Stromal cell of bone marrow (primary cell): ENCODE results near the gene SHTN1.

Experiments used
- DNase-seq: peaks from one replicate; pipeline ENCODE4 v3.0.0-alpha.2; 2012; ENCODE audit warnings: low read depth

The SHTN1 gene

DNA sequence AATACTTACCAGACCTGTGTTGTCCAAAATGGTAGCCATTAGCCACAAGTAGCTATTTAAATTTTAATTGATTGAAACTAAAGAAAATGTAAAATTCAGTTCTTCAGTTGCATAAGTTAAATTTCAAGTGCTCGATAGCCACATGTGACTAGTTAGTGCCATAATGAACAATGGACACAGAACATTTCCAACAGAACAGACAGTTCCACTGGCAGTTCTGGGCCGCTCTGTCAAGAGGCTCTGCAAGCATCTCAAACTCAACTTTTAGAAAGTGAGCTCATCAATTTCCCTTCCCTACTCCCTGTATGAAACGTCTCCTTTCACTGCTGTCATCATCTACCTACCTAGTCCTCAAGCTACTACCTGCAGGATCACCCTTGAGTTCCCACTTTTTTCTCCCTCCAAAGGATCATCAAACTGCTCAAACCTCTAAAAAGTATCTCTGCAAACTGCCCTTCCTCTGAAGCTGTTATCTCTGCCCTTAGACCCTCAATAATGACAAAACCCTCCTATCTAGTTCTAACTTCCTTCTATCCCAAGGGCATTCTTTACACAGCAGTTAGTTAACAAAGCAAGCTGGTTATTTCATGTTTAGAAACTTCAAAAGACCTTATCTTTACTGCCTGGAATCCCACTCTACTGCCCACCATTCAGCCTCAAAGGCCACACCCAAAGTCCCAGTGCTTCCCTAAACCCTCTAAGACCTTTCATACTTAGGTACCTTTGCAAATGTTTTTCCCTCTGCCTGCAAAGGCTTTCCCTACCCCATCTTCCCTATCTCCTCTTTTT, 20.6 kb downstream of the SHTN1 start:
- no peak for DNase-seq

DNA sequence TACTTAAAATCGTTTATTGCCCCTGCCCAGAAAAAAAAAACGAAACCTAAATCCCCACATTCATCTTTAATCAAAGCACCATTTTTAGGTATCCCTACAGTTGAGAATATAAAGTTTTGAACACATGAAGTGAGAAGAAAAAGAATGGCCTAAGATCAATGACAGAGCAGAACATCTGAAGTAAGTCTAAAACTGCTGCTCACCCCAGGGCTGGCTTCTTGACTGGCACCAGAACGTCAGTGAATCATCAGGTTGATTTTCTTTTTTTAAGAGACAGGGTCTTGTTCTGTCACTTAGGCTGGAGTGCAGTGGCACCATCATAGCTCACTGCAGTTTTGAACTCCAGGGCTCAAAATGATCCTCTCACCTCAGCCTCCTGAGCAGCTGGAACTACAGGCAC, 24.9 kb downstream of the SHTN1 start:
- DNase-seq = no peak

DNA sequence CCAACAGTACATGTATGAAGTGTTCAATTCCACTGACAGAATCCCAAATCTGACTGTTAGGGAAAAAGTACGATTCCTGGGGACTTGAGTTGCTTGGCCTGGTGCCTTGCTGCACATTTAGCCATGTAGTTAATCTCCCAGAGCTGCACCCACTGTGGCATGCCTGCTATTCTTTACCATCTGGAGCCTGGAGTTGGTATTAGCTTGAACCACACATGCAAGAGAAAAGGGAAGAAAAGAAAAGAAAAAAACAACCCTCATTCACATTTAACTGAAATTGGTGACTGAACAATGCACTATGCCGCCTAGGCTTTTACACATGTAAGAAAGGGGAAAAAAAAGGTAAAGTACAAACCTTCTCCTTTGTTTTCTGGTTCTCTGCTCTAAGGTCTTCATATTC, 26.1 kb downstream of the SHTN1 start:
- no peak for DNase-seq

DNA sequence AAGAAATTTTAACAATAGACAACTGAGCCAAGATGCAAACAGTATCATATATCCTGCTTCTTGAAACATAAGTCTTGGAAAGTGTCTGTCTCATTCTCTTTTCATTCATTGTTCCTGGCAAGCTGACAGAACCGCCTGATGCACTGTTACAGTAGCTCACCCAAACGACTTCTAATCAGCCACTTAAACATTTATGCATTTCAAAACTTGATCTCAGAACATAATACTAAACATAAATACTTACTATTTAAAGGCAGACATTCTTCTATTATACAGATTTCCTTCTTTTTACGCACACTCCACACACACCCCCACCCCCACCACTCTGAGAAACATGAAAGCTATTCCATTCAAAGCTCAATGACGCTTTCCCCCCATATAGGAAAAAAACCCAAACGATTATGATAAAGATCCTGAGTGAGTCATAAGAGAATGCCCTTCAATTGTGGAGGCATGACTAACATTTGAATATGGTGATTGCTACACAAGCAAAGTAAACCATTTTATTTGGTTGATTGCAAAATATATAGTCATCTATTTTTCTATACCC, 30.5 kb downstream of the SHTN1 start:
- DNase-seq = peak; percentile 52

DNA sequence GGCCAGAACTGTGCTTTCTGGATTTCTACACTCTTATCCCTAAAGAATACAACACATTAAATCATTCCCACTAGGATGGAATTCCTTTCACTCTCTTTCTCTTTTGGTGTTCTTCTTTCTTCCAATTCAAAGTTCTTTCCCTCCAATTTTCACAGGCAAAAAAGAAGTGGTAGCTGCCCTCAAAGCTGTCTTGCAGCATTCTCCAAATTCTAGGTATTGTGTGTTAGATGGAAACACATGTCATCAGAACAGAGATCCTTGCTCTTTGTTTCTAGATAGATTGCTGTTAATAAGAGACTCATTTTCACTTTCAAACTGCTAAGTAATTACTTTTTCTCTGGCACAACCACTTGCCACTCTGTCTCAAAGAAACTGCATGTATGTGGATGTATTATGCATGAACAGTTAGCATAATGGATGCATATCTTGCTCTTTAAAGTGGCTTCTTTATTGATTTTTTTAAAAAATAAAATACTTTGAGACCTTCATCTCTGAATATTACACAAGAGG, 31.0 kb downstream of the SHTN1 start:
- no peak for DNase-seq

DNA sequence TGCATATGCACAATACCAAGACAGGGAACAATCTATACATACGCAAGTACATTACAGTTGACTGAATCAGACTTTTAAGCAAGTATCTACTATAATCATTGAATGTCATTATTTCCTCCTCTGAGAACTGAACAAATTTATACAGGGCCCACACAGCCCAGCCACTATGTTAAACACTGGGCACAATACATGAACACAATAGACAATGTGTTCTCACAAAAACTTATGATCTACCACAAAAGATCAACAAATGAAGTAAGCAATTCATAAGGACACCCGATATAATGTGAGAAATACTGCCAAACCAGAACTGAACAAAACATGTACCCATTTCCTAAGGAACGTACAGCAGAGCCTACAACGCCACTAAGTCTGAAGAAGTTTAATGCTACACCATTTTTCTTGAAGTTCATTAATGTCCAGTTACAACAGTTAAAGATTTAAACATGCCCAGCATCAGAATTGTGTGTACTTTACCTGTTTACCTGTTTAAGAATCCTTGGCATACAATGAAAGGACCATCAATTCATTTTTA, 31.5 kb downstream of the SHTN1 start:
- no peak for DNase-seq

DNA sequence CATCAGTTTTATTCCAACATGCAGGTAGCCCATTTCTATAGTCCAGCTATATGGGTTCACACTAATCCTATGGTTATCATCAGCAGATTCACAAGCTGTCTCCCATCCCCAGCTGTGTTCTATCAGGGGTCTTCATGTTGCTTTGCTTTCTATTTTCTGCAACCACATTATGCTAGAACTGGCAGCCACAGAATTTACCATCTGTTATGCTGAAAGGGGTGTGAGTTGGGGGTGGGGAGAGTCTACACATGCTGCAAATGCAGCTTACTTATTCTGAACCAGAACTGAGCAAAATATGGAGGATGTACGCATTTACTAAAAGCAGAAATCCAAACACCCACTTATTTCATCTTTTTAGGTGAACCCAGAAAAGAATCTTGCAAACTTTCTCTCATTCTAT, 32.9 kb downstream of the SHTN1 start:
- no peak for DNase-seq

DNA sequence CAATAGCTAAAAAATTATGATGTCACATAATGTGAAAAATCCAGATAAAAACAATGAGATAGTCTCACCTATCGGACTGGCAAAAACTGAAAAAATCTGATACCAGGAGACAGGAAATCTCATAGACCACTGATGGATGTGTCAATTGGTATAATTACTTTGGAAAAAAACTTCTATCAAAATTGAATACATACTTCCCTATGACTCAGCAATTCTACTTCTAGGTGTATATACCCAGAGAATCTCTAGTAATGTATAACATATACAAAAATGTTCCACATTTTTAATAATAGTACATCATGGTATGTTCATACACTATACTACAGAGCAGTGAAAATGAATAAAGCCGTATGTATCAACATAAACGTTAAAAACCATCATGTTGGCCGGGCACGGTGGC, 34.9 kb downstream of the SHTN1 start:
- no peak for DNase-seq

DNA sequence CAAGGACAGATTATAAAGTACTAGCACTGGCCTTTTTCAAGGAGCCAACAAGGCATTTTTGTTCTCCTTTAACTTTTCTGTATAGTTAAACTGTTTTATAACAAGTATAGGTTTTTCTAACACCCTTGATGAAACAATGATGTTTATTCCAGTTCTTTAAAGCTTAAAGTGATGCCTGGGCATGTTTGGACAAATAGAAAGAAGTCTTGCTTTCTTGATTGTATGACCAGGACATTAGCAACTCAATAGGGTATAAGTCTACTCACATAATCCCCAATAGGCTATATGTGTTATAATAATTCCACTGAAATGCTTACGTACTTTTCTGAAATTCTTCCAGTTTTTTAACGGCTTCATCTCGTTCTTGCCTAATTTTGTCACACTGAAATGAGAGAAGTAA, 36.7 kb downstream of the SHTN1 start:
- no peak for DNase-seq

DNA sequence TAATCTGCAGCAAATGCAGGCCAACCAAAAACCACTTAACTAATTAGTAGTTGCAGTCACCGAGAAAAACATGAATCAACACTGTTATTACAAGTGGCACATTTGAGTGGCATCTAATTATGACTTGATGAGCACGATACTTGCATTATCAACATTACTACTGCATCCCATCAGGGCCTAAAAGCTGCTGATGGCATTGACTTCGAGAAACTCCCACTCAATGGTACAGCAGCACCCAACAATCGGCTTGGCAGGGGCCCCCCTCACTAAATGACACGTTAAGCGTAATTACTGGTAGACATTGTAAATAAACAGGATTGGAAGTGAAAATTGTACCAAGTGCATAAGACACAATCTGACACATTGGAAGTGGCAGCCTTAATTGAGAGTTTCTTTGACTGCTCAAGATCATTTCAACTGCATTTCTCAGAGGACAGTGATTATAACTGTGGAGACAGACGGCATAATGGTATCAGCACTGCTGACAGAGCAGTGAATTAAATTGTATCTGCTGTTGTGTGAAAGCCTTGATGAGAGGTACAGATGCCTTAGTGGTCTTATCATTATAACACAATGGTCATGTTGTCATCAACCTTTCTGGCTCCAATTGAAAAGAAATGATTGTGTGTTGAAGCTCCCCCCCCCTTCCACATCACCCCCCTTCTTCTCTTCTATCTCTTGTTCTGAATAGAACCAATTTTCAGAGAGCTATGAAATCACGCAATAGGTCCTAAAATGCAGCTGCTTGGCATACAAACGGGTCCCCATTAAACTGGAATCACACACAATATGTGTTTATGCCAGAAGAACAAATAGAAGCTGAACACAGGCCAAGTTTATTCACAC, 43.4 kb downstream of the SHTN1 start:
- no peak for DNase-seq

DNA sequence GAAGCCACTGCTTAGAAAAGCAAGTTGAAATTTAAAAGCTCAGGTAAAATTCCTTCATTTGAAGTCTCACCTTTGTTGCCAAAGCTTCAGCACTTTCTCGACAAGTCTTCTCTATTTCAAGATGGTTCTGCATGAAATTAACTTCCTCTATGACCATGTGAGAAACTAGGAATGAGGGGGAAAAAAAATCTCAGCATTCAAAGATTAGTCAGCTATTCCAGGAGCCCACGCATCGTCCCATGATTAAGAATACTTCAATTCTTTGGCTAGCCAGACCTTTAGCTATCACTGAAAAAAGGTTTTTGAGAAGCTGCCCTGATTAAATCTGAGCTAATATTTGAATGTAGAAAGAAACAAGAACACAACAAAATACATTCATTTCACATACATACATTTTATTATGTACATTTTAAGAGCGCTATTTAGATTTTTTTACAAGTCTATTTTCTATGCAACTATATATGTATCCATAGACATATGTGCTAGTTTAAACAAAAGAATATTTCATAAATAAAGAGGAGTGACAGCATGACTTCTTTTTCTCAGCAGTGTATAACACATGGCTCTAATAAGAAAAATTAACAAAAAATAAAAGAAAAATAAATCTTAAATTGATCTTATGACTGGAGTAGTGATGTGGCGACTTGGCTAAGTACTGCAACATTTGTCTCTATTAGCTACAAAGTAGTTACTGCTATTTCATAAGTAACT, 44.8 kb downstream of the SHTN1 start:
- peak; percentile 30 for DNase-seq

DNA sequence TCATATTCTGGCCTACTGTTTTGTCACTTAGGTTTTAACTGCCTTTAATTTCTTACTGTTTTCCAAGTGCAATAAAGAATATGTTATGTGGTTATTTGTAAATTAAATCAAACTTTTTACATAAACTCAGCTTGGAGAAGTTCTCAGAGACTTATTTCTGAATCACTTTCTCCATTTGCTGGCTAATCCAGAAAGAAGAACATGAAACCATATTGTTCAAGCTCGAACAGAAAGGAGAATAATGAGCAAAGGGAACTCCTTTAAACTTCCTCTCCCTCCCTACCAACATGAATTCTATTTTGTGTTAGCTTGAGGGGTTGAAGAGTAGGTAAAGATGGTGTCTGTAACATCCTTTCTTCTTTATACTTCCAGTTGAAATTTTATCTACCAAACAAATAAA, 52.3 kb downstream of the SHTN1 start:
- no peak for DNase-seq

DNA sequence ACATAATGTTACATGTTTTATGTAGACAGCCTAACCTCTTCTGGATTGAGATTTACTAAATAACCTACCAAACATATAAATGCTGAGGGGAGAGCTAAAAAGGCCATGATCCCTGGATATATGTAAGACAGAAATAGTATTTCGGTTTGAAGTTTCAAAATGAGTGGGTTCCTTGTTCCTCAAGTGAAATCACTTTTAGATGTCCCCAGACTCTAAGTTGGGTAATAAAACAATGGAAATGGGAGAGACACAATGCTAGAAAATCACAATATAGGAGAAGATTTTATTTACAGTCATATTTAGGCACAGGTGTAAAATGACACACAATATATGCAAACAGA, 56.5 kb downstream of the SHTN1 start:
- no peak for DNase-seq

DNA sequence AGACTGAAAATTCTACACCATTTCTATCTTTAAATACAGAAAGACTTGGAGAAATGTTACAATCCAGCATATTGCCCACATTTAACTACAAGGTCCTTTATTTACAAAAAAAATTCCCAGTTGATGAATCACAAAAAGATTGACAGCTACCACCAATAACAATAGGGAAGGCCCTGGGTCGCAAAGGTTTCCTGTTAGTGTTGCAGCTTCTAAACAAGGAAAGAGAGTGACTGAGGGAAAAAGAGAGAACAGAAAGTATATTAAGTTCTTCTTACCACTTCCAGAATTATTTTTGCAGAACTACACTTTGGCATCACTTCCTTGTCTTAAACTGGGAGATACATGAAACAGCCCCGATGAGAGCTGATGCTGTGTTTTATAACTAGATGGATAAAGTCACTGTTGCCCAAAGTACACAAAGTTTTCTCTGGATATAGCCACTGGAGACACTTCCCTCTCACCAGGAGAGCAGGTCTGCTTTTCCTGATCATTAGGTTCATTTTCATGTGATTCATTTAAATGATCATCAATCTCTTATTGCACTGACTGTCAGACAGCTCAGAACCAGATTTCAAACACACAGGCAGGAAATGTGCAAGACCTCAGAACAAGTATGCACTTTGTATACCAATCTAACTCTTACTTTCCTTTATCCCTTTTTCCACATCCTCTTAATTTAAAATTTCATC, 57.0 kb downstream of the SHTN1 start:
- no peak for DNase-seq

DNA sequence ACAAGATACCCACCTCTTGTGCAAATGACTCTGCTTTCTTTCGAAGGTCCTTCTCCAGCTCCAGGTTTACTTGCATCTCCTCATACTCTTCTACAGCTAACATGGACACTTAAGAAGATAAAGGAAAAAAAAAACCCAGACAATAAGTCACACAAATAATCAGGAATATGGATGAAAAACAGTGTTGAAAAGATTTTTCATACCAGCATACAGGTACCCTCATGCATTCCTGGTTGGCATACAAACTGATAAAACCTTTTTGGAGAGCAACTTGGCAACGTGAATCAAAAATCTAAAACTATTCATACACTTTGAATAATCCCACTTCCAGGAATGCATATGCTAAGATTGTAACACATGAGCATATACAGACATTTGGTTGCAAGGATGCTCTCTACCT, 60.1 kb downstream of the SHTN1 start:
- no peak for DNase-seq

DNA sequence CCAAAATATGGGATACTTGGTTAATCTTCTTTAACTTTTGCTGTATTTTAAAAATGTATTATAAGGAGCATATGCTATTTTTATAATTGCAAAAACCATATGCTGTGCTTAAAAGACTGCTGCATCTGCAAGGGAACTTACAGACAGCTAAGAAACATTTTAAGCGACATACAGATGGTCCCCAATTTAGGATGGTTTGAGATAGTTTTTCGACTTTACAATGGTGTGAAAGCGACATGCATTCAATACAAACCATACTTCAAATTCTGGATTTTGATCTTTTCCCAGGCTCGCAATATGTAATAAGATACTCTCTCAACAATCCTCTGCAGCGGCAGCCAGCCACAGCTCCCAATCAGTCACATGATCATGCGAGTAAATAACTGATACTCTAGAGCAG, 73.2 kb downstream of the SHTN1 start:
- DNase-seq = no peak

DNA sequence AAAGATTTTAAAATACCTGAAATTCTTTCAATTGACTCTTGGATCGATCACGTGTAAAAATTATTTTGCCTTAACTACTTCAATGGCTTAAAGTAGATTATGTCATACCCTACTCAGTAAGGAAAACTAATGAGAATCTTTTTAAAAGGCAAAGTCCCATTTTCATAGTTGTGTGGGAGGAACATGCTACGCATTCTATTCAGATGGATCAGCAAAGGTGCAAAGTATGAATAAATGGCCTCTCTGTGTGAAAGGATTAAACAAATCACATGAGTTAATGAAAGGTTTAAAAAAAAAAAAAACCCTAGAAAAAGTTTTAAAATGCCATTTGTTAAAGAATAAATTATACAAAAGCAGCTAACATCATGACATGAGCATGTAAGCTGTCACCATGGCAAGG, 78.6 kb downstream of the SHTN1 start:
- DNase-seq = no peak

DNA sequence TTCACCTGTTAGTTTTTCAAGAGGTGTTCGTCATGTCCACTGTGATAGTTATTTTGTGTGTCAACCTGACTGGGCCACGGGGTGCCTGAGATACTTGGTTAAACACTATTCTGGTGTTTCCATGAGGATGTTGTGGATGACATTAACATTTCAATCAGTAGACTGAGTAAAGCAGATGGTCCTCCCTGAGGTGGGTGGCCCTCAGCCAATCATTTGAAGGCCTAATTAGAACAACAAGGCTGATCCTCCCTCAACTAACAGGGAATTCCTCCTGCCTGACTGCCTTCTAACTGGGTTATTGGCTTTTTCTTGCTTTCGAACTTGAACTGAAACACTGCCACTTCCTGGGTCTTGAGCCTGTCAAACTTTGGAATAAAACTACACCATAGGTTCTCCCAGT, 79.9 kb downstream of the SHTN1 start:
- DNase-seq = no peak

DNA sequence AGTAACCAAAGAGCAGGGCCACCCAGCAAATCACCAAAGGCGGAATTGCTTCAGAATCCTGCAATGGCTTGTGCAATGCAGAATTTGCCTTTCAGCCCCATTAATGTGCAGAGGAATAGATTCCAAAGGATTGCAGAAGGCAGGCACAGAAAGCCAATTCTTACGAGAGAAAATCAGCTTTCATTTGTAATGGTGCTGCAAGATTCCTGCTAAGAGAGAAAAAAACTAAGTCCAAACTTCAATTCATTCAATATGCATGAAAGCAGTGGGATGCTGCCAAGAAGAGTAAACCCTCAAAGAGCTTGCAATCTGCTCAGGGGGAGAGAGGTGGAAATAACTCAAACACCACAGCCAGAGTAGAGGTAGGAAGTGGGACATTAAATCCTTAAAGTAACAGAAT, 85.3 kb downstream of the SHTN1 start:
- no peak for DNase-seq

DNA sequence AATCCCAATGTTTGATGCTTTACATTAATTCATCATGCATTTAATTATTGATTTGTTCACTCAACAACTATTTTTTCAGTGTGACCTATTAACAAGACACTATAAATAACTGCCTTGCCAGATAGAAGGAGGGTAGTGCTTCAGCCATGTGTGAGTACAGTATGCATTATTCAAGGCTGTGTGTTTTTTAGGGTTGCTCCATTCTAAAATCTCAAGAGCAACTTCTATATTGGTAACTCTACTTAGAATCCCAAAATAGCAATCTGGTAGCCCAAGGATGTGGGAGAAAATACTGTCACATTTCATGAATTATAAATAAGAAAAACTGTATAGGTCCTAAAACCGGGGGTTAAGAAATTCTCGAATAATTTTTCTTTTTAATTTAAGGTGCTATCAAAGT, 85.8 kb downstream of the SHTN1 start:
- DNase-seq = no peak

DNA sequence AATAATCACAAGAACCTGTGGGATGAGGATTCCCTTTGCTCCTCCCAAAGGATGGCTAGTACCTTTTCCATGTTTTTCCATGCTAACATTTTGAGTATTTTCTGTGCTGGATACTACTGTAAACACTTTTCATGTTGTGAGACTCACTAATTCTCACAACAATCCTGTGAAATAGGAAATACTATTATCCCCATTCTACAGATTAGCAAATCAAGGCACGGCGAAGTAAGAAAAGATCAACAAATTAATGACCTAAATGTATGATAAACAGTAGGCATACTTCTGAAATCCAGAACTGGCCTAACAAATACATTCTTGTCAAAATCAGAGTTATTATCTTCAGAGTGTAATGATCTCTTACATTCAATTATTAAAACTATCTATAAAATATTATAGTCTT, 86.4 kb downstream of the SHTN1 start:
- DNase-seq = no peak

DNA sequence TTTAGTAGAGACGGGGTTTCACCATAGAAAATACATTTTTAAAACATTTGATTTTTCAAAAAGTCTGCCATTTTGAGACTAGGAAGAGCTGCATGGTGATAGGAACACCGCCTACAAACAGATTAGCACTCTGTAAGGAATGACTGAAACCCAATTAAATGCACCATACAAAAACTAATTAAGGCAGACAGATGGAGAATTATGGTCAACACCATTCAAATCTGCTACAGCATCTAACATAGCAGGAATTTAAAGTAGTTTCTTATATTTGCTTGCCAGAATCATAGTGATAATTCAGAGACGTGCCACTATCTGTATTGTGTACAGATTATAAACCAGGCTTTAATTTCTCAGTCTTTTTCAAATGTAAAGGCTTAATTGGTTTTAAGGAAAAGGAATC, 87.5 kb downstream of the SHTN1 start:
- no peak for DNase-seq
